SK-N-SH (cell line): ENCODE results near the gene PHIP. TPM values are rescaled to one million over a fixed set of nuclear protein-coding genes. Genes with fewer than 3 reads are reported as not detected.

ENCODE experiments used
- CTCF ChIA-PET: fragments of 300-600, 350-600 bp; formaldehyde crosslinking; extraction: SDS; loops from one replicate; lab custom pipeline; 2021; lab: Yijun Ruan, JAX
- POLR2A ChIA-PET: fragments of 350-600 bp; sonication (Branson Sonifier 250); formaldehyde crosslinking; extraction: SDS; loops from one replicate; lab custom pipeline; 2020; ENCODE audit warnings: antibody characterized with exemption, inconsistent platforms; lab: Yijun Ruan, JAX
- DNase-seq: peaks from one replicate; pipeline ENCODE4 v3.0.0; 2012
- H2AFZ ChIP-seq: fragments of 200-600 bp; sonication (generic); 2 replicates; pipeline ENCODE4 v1.8.1; 2016; ENCODE audit warnings: antibody characterized with exemption, mild to moderate bottlenecking, low read depth
- H3F3A ChIP-seq: fragments of 200-600 bp; sonication (generic); replicated peaks from 2 replicates; pipeline ENCODE3; 2016; ENCODE audit warnings: antibody characterized with exemption, mild to moderate bottlenecking; ENCODE audit not compliant: insufficient read depth
- H3K27ac ChIP-seq, 2 experiments: fragments of 200-500 bp in 1 of 2; fragments of 200-600 bp in 1 of 2; sonication (Bioruptor generic) in 1 of 2; sonication (generic), shearing (Covaris generic) in 1 of 2; 2 replicates each; pipeline versions ENCODE4 v1.5.1 to v1.6.1; 2014 to 2016; ENCODE audit warnings: low read depth in 2 of 2, inconsistent platforms in 1 of 2, low read length in 1 of 2, mild to moderate bottlenecking in 1 of 2, mixed read lengths in 1 of 2
- H3K27me3 ChIP-seq: fragments of 200-600 bp; sonication (generic), shearing (Covaris generic); 2 replicates; pipeline ENCODE4 v1.6.1; 2016; ENCODE audit warnings: mixed run types; ENCODE audit not compliant: insufficient read depth
- H3K36me3 ChIP-seq, 2 experiments: fragments of 200-500 bp in 1 of 2; fragments of 200-600 bp in 1 of 2; sonication (Bioruptor generic) in 1 of 2; sonication (generic) in 1 of 2; replicated peaks in 1 of 2; 2 replicates each; pipeline versions ENCODE3 to v1.5.1; 2014 to 2016; ENCODE audit warnings: low read length in 1 of 2, mild to moderate bottlenecking in 1 of 2; ENCODE audit not compliant: insufficient read depth in 2 of 2, control insufficient read depth in 1 of 2
- H3K4me1 ChIP-seq, 2 experiments: fragments of 200-500 bp in 1 of 2; fragments of 200-600 bp in 1 of 2; sonication (Bioruptor generic) in 1 of 2; sonication (generic), shearing (Covaris generic) in 1 of 2; 2 replicates each; pipeline versions ENCODE4 v1.5.1 to v1.6.1; 2014 to 2016; ENCODE audit warnings: low read depth in 1 of 2, low read length in 1 of 2, mixed run types in 1 of 2; ENCODE audit not compliant: insufficient read depth in 2 of 2, control insufficient read depth in 1 of 2
- H3K4me2 ChIP-seq: fragments of 200-600 bp; sonication (generic), shearing (Covaris generic); 2 replicates; pipeline ENCODE4 v1.6.1; 2017; ENCODE audit warnings: mixed run types
- H3K4me3 ChIP-seq, 2 experiments: fragments of 200-500 bp in 1 of 2; fragments of 200-600 bp in 1 of 2; sonication (Bioruptor generic) in 1 of 2; sonication (generic), shearing (Covaris generic) in 1 of 2; 2 replicates each; pipeline versions ENCODE4 v1.5.1 to v1.8.1; 2014 to 2016; ENCODE audit warnings: low read depth in 2 of 2, inconsistent platforms in 1 of 2, low read length in 1 of 2, mild to moderate bottlenecking in 1 of 2, mixed read lengths in 1 of 2, moderate library complexity in 1 of 2
- H3K79me2 ChIP-seq: fragments of 200-600 bp; sonication (generic); 2 replicates; pipeline ENCODE4 v1.8.1; 2017; ENCODE audit warnings: mild to moderate bottlenecking; ENCODE audit not compliant: insufficient read depth
- H3K9ac ChIP-seq: fragments of 200-600 bp; sonication (generic); 2 replicates; pipeline ENCODE4 v1.6.1; 2017; ENCODE audit warnings: mixed run types
- H3K9me2 ChIP-seq: fragments of 200-600 bp; sonication (generic); 2 replicates; pipeline ENCODE4 v1.6.1; 2017; ENCODE audit warnings: mixed run types
- H3K9me3 ChIP-seq: fragments of 200-600 bp; sonication (generic); 2 replicates; pipeline ENCODE4 v1.6.1; 2017; ENCODE audit warnings: mixed run types, mild to moderate bottlenecking, moderate library complexity
- H4K20me1 ChIP-seq: fragments of 200-600 bp; sonication (generic); 2 replicates; pipeline ENCODE4 v1.6.1; 2017; ENCODE audit warnings: mild to moderate bottlenecking, mixed run types; ENCODE audit not compliant: insufficient read depth
- ELF1 ChIP-seq: IDR thresholded peaks from 2 replicates; pipeline ENCODE4 v1.4.0; 2012
- EZH2phosphoT487 ChIP-seq: fragments of 200-600 bp; sonication (generic); IDR thresholded peaks from 2 replicates; pipeline ENCODE4 v1.6.1; 2017; ENCODE audit warnings: low read depth, mixed run types, mild to moderate bottlenecking, antibody characterized with exemption, moderate library complexity, borderline replicate concordance
- FOXJ3 ChIP-seq: sonication (generic); formaldehyde crosslinking; IDR thresholded peaks from 2 replicates; pipeline ENCODE4 v1.5.1; 2020; ENCODE audit warnings: mild to moderate bottlenecking, missing genetic modification reagents
- FOXM1 ChIP-seq: IDR thresholded peaks from 2 replicates; pipeline ENCODE4 v1.4.0; 2012; ENCODE audit warnings: low read depth, mild to moderate bottlenecking
- GABPA ChIP-seq: IDR thresholded peaks from 2 replicates; pipeline ENCODE4 v1.4.0; 2012; ENCODE audit warnings: low read depth, mild to moderate bottlenecking
- GATA2 ChIP-seq: sonication (generic); formaldehyde crosslinking; IDR thresholded peaks from 2 replicates; pipeline ENCODE4 v1.5.0; 2020; ENCODE audit warnings: mild to moderate bottlenecking, missing genetic modification reagents
- JUND ChIP-seq: IDR thresholded peaks from 2 replicates; pipeline ENCODE4 v1.4.0; 2012
- MEF2A ChIP-seq: IDR thresholded peaks from 2 replicates; pipeline ENCODE4 v1.4.0; 2012; ENCODE audit warnings: low read depth, borderline replicate concordance
- MXI1 ChIP-seq: IDR thresholded peaks from 2 replicates; pipeline ENCODE4 v1.6.1; 2012; ENCODE audit warnings: mild to moderate bottlenecking, low read depth, low read length, improper control_type of control experiment
- NFIC ChIP-seq: IDR thresholded peaks from 2 replicates; pipeline ENCODE4 v1.4.0; 2012; ENCODE audit warnings: borderline replicate concordance
- NRF1 ChIP-seq: IDR thresholded peaks from 2 replicates; pipeline ENCODE4 v1.6.1; 2012; ENCODE audit warnings: low read depth, mild to moderate bottlenecking, low read length
- POLR2AphosphoS5 ChIP-seq: IDR thresholded peaks from 2 replicates; pipeline ENCODE4 v1.6.1; 2012; ENCODE audit warnings: low read depth, low read length
- RAD21 ChIP-seq: IDR thresholded peaks from 2 replicates; pipeline ENCODE4 v1.6.1; 2012; ENCODE audit warnings: mild to moderate bottlenecking, low read length
- RCOR1 ChIP-seq: fragments of 150-350 bp; IDR thresholded peaks from 2 replicates; pipeline ENCODE4 v1.6.1; 2017; ENCODE audit warnings: antibody characterized with exemption, low read length
- SIN3A ChIP-seq: IDR thresholded peaks from 2 replicates; pipeline ENCODE4 v1.6.1; 2012; ENCODE audit warnings: low read depth, mild to moderate bottlenecking, low read length, moderate library complexity, borderline replicate concordance
- TEAD4 ChIP-seq: IDR thresholded peaks from 2 replicates; pipeline ENCODE4 v1.4.0; 2012; ENCODE audit warnings: mild to moderate bottlenecking, borderline replicate concordance; ENCODE audit not compliant: insufficient read depth
- YY1 ChIP-seq: IDR thresholded peaks from 2 replicates; pipeline ENCODE4 v1.4.0; 2012; ENCODE audit warnings: low read depth, mild to moderate bottlenecking
- WGBS: methylation state at CpG from one replicate; pipeline ENCODE4 v1.1.6; 2017; ENCODE audit warnings: low lambda C conversion rate; 5-methylcytosine and 5-hydroxymethylcytosine counted together
- polyA plus RNA-seq, 3 experiments: library from polyadenylated mRNA; depleted of rRNA; stranded (reverse); fragments of >200 nt; gene quantifications; 2 replicates each; pipeline ENCODE4 v1.2.3, GENCODE V29; 2012
- TF ChIP-seq, protein P1 (sequence below): fragments of 200-600 bp; sonication (generic); IDR thresholded peaks from 2 replicates; pipeline ENCODE4 v1.6.1; 2017; ENCODE audit warnings: antibody characterized with exemption, mild to moderate bottlenecking, moderate library complexity
- TF ChIP-seq, protein P2 (sequence below): fragments of 150-350 bp; IDR thresholded peaks from 2 replicates; pipeline ENCODE4 v1.6.1; 2016; ENCODE audit warnings: mild to moderate bottlenecking, low read depth, low read length
- TF ChIP-seq, protein P3 (sequence below): fragments of 150-350 bp; IDR thresholded peaks from 2 replicates; pipeline ENCODE4 v1.6.1; 2017; ENCODE audit warnings: antibody characterized with exemption, low read length, low read depth, borderline replicate concordance
- TF ChIP-seq, protein P4 (sequence below): IDR thresholded peaks from 2 replicates; pipeline ENCODE4 v1.4.0; 2012; ENCODE audit warnings: low read depth, borderline replicate concordance

The PHIP gene
- polyA plus RNA-seq, 1 of the 3 experiments (the other 2 are of a cell fraction) = 1.7 TPM

DNA sequence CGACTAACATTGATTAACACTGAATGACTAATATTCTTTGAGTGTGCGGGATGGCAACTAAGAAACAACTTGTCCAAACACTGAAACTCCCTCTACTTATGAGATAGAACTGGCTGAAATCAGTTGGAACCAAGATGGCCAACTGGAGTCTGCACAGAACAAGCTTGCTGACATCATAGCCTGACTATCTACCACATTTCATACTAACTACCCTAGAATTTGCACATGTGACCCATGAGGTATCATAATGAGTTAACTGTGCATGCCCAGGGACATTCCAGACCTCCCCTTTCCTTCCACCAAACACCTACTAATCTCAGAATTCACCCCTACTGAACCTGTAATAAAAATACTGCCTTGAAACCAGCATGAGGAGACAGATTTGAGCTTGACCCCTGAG lies 43.2 kb downstream of the PHIP start:
- H3K27ac ChIP-seq = no peak overlapping the region
- peaks cover 4% of the 10 kb centered on the region; the same call in 1 of the 2 replicates for H3K79me2 ChIP-seq
- CTCF ChIA-PET = interaction anchor here (1.4 kb wide), 1 partner anchor 14 kb away, joined by 3 read pairs; no protein-coding TSS in a partner anchor
- H3F3A ChIP-seq = no peaks in the 10 kb centered on the region
- no peaks in the 10 kb centered on the region for H4K20me1 ChIP-seq
- H3K27me3 ChIP-seq = no peaks in the 10 kb centered on the region
- POLR2A ChIA-PET = no interaction called here
- TF ChIP-seq, protein P1, sequence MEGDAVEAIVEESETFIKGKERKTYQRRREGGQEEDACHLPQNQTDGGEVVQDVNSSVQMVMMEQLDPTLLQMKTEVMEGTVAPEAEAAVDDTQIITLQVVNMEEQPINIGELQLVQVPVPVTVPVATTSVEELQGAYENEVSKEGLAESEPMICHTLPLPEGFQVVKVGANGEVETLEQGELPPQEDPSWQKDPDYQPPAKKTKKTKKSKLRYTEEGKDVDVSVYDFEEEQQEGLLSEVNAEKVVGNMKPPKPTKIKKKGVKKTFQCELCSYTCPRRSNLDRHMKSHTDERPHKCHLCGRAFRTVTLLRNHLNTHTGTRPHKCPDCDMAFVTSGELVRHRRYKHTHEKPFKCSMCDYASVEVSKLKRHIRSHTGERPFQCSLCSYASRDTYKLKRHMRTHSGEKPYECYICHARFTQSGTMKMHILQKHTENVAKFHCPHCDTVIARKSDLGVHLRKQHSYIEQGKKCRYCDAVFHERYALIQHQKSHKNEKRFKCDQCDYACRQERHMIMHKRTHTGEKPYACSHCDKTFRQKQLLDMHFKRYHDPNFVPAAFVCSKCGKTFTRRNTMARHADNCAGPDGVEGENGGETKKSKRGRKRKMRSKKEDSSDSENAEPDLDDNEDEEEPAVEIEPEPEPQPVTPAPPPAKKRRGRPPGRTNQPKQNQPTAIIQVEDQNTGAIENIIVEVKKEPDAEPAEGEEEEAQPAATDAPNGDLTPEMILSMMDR = no peak
- TF ChIP-seq GATA2 (CRISPR knock-in tag) = no peak
- no peak for TF ChIP-seq MEF2A
- no peak for TF ChIP-seq MXI1
- TF ChIP-seq RAD21 = no peak
- TF ChIP-seq, protein P2, sequence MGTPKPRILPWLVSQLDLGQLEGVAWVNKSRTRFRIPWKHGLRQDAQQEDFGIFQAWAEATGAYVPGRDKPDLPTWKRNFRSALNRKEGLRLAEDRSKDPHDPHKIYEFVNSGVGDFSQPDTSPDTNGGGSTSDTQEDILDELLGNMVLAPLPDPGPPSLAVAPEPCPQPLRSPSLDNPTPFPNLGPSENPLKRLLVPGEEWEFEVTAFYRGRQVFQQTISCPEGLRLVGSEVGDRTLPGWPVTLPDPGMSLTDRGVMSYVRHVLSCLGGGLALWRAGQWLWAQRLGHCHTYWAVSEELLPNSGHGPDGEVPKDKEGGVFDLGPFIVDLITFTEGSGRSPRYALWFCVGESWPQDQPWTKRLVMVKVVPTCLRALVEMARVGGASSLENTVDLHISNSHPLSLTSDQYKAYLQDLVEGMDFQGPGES = no peak
- TF ChIP-seq NRF1 = no peak
- TF ChIP-seq SIN3A = no peak
- TF ChIP-seq GABPA = no peak
- no peak for TF ChIP-seq ELF1
- TF ChIP-seq FOXJ3 = no peak
- TF ChIP-seq, protein P3, sequence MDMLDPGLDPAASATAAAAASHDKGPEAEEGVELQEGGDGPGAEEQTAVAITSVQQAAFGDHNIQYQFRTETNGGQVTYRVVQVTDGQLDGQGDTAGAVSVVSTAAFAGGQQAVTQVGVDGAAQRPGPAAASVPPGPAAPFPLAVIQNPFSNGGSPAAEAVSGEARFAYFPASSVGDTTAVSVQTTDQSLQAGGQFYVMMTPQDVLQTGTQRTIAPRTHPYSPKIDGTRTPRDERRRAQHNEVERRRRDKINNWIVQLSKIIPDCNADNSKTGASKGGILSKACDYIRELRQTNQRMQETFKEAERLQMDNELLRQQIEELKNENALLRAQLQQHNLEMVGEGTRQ = no peak
- H3K36me3 ChIP-seq = peaks cover 23 to 40% of the 10 kb centered on the region in 2 experiments
- H2AFZ ChIP-seq = no peak overlapping the region
- no peaks in the 10 kb centered on the region for H3K9me3 ChIP-seq
- H3K4me3 ChIP-seq = no peak overlapping the region
- H3K4me1 ChIP-seq = no peaks in the 10 kb centered on the region; a peak in 1 of 4 replicates
- no peak overlapping the region for H3K4me2 ChIP-seq
- WGBS = 92% methylated on average over 2 of the region's 2 CpGs
- H3K9me2 ChIP-seq = no peaks in the 10 kb centered on the region
- DNase-seq = no peak
- H3K9ac ChIP-seq = no peak overlapping the region

DNA sequence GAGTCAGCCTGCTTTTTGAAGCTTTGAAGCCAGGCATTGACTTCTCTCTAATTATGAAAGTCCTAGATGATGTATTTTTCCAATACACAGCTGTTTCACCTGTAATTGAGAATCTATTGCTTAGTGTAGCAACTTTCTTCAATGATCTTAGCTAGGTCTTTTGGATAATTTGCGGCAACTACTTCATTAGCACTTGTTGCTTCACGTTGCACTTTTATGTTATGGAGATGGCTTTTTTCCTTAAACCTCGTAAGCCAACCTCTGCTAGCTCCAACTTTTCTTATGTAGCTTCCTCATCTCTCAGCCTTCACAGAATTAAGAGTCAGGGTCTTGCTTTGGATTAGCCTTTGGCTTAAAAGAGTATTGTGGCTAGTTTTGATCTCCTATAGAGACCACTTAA lies 44.8 kb downstream of the PHIP start:
- H2AFZ ChIP-seq = no peak overlapping the region
- H3K4me3 ChIP-seq = no peak overlapping the region
- peaks cover 19 to 27% of the 10 kb centered on the region in 2 experiments for H3K36me3 ChIP-seq
- no peaks in the 10 kb centered on the region for H3K27me3 ChIP-seq
- peaks cover 0 to 2% of the 10 kb centered on the region in 2 experiments; a peak in 1 of 4 replicates for H3K4me1 ChIP-seq
- H3F3A ChIP-seq = peaks cover 3% of the 10 kb centered on the region
- ChIA-PET CTCF (interaction anchor here (0.6 kb wide), 1 partner anchor 80 kb away, joined by 3 read pairs; no protein-coding TSS in a partner anchor), POLR2A (no interaction called here)
- no peaks in the 10 kb centered on the region for H3K9me2 ChIP-seq
- WGBS = 95% methylated on average over 3 of the region's 3 CpGs
- H4K20me1 ChIP-seq = no peaks in the 10 kb centered on the region
- H3K9ac ChIP-seq = no peak overlapping the region
- H3K4me2 ChIP-seq = no peak overlapping the region
- no peak for DNase-seq
- H3K79me2 ChIP-seq = peaks cover 4% of the 10 kb centered on the region; the same call in 1 of the 2 replicates
- H3K9me3 ChIP-seq = no peaks in the 10 kb centered on the region
- H3K27ac ChIP-seq = no peak overlapping the region
- TF ChIP-seq TEAD4 = no peak
- TF ChIP-seq RAD21 = no peak
- no peak for TF ChIP-seq NRF1
- no peak for TF ChIP-seq NFIC
- no peak for TF ChIP-seq EZH2phosphoT487
- no peak for TF ChIP-seq GABPA
- no peak for TF ChIP-seq POLR2AphosphoS5
- no peak for TF ChIP-seq RCOR1
- TF ChIP-seq, protein P4, sequence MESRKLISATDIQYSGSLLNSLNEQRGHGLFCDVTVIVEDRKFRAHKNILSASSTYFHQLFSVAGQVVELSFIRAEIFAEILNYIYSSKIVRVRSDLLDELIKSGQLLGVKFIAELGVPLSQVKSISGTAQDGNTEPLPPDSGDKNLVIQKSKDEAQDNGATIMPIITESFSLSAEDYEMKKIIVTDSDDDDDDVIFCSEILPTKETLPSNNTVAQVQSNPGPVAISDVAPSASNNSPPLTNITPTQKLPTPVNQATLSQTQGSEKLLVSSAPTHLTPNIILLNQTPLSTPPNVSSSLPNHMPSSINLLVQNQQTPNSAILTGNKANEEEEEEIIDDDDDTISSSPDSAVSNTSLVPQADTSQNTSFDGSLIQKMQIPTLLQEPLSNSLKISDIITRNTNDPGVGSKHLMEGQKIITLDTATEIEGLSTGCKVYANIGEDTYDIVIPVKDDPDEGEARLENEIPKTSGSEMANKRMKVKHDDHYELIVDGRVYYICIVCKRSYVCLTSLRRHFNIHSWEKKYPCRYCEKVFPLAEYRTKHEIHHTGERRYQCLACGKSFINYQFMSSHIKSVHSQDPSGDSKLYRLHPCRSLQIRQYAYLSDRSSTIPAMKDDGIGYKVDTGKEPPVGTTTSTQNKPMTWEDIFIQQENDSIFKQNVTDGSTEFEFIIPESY = no peak
- TF ChIP-seq YY1 = no peak
- TF ChIP-seq GATA2 (CRISPR knock-in tag) = no peak
- TF ChIP-seq, protein P3 = no peak
- no peak for TF ChIP-seq FOXM1
- TF ChIP-seq SIN3A = no peak
- TF ChIP-seq JUND = no peak
- no peak for TF ChIP-seq ELF1
